ENCODE results near the gene ARPC4.

Gene ARPC4

DNA sequence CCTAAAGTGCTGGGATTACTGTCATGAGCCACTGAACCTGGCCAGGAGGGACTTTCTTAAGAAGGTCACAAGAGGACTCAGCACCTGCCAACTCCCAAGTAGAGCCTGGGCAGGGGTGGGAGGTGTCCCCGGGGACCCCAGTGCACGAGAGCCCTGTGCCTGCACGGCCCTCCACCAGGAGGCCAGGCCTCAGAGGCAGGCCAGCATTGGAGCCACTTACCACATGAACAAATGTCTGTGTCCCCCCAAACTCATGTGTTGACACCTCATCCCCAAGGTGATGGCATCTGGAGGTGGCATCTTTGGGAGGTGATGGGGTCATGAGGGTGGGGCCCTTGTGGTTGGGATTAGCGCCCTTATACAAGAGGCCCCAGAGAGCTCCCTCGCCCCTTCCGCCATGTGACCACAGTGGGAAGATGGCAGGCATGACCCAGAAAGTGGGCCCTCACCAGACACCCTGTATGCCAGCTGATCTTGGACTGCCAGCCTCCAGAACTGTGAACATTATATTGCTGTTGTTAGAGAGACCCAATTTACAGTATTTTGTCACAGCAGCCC, 54.1 kb downstream of the ARPC4 start:
- TF ChIP-seq CEBPB (IDR thresholded peaks at IDR 0.05): no peak
- no peak for TF ChIP-seq ZBTB7A (IDR thresholded peaks at IDR 0.05; ENCODE audit: low read depth)
- TF ChIP-seq FOXM1 (IDR thresholded peaks at IDR 0.05; ENCODE audit: borderline replicate concordance, low read depth): no peak
- TF ChIP-seq MAX (IDR thresholded peaks at IDR 0.05): no peak
- no peak for TF ChIP-seq TCF12 (IDR thresholded peaks at IDR 0.05; ENCODE audit: low read depth)
- TF ChIP-seq NFIC (IDR thresholded peaks at IDR 0.05): no peak
- TF ChIP-seq TEAD4 (IDR thresholded peaks at IDR 0.05): no peak
- no peak for TF ChIP-seq CREB1 (IDR thresholded peaks at IDR 0.05; ENCODE audit: low read depth)
- TF ChIP-seq, protein P1, sequence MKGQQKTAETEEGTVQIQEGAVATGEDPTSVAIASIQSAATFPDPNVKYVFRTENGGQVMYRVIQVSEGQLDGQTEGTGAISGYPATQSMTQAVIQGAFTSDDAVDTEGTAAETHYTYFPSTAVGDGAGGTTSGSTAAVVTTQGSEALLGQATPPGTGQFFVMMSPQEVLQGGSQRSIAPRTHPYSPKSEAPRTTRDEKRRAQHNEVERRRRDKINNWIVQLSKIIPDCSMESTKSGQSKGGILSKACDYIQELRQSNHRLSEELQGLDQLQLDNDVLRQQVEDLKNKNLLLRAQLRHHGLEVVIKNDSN (IDR thresholded peaks at IDR 0.05): no peak
- no peak for TF ChIP-seq EGR1 (IDR thresholded peaks at IDR 0.05)
- no peak for TF ChIP-seq REST (IDR thresholded peaks at IDR 0.05; ENCODE audit: low read depth)
- no peak for TF ChIP-seq RAD21 (IDR thresholded peaks at IDR 0.05; ENCODE audit: low read depth)
- no peak for TF ChIP-seq YY1 (IDR thresholded peaks at IDR 0.05; ENCODE audit: low read depth)
- no peak for TF ChIP-seq TAF1 (IDR thresholded peaks at IDR 0.05; ENCODE audit: low read depth)

GRCh38 chr3:9848860-9849259, 56.0 kb downstream of the ARPC4 start:
- TF ChIP-seq RAD21 (IDR thresholded peaks at IDR 0.05; ENCODE audit: low read depth): peak; percentile 67

DNA sequence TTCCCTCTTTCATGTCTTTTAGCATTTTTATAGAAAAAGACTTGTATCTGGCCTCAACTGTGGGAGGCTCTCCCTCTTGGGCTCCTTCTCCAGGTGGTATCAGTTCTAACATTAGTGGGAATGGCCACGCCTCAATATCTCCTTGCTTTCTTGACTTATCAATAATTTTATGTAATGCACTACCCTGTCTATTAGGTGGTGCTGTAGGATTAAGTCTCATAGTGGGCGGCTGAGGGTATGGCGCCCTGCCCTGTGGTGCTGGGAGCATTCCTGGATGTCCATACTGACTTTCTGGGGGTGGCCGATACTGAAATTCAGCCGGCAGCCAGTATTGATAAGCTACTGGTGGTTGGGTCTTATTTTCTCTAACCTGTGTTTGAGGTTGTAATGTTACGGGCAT, 59.6 kb downstream of the ARPC4 start:
- TF ChIP-seq CEBPB (IDR thresholded peaks at IDR 0.05) (no peak), RAD21 (IDR thresholded peaks at IDR 0.05; ENCODE audit: low read depth) (peak; percentile 13; the same call in 1 of the 2 replicates)

DNA sequence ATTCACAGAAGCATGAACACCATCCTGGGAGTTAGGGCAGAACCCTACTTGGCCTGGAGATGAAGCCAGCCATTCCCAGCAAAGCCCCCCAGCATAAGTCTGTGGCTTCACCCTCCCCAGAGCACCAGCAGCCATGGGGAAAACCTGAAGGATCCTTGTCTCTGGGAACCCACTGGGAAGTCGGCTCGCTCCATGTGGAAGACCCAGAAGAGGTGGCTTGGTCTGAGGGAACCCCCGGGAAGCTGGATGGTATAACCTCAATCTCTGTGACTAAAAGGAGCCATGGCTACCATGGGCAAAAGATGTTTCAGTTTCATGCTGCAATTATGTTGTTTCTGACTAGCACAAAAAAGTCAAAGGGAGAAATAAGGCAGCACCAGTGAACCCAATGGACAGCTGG, 62.7 kb downstream of the ARPC4 start:
- TF ChIP-seq EP300 (IDR thresholded peaks at IDR 0.05; ENCODE audit: borderline replicate concordance) (no peak), NFIC (IDR thresholded peaks at IDR 0.05) (no peak), FOXM1 (IDR thresholded peaks at IDR 0.05; ENCODE audit: borderline replicate concordance, low read depth) (no peak), YY1 (IDR thresholded peaks at IDR 0.05; ENCODE audit: low read depth) (no peak), CEBPB (IDR thresholded peaks at IDR 0.05) (no peak), CREB1 (IDR thresholded peaks at IDR 0.05; ENCODE audit: low read depth) (no peak), REST (IDR thresholded peaks at IDR 0.05; ENCODE audit: low read depth) (no peak), EGR1 (IDR thresholded peaks at IDR 0.05) (no peak)

Data from Ishikawa (cell line).